ENCODE measurements around the gene APBA2.
"Not testable (repeated sequence)": the region's sequence is repeated elsewhere in the genome, so short reads cannot be mapped to it uniquely, and the experiment has no call there.

Gene APBA2

DNA sequence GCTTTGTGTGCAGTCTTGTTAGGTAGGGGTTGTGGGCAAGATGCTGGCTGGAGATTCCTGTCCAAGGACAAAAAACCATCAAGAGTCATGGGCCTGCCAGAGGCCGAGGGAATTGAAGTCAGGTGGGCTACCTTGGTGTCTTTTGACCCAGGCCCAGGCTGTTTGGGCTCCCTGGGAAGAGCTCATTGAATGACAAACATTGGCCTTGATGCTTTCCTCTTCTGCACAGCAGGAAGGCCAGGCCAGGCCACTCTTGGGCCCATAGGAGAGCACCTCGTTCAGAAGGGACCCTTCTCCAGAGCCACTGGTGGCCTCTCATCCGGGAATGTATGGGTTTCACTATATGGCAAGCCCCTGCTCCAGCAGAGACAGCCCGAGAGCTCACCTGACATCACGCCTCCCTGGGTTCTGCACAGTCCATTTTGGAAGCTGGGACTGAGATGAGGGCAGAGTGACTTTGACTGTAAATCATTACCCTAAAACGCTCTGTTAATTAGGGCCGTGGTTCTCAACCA is 214.8 kb downstream of the APBA2 start:
- DNase-seq (ENCODE audit: low spot score) (peak; percentile 33), ATAC-seq (ENCODE audit: low read depth) (no peak)
- Histone ChIP-seq H3K27ac (ENCODE audit: poor library complexity, severe bottlenecking) (no peak overlapping the region), H3K27me3 (ENCODE audit: insufficient read depth, poor library complexity, severe bottlenecking) (no peaks in the 10 kb centered on the region), H3K9me3 (ENCODE audit: severe bottlenecking) (no peaks in the 10 kb centered on the region), H3K36me3 (ENCODE audit: low read depth) (peaks cover 4% of the 10 kb centered on the region; the same call in 1 of the 2 replicates), H3K4me3 (ENCODE audit: severe bottlenecking) (no peak overlapping the region), H3K4me1 (ENCODE audit: insufficient read depth, poor library complexity, severe bottlenecking) (no peaks in the 10 kb centered on the region)
- TF ChIP-seq, protein P1, sequence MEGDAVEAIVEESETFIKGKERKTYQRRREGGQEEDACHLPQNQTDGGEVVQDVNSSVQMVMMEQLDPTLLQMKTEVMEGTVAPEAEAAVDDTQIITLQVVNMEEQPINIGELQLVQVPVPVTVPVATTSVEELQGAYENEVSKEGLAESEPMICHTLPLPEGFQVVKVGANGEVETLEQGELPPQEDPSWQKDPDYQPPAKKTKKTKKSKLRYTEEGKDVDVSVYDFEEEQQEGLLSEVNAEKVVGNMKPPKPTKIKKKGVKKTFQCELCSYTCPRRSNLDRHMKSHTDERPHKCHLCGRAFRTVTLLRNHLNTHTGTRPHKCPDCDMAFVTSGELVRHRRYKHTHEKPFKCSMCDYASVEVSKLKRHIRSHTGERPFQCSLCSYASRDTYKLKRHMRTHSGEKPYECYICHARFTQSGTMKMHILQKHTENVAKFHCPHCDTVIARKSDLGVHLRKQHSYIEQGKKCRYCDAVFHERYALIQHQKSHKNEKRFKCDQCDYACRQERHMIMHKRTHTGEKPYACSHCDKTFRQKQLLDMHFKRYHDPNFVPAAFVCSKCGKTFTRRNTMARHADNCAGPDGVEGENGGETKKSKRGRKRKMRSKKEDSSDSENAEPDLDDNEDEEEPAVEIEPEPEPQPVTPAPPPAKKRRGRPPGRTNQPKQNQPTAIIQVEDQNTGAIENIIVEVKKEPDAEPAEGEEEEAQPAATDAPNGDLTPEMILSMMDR (IDR thresholded peaks at IDR 0.05; ENCODE audit: poor library complexity, severe bottlenecking) = no peak

DNA sequence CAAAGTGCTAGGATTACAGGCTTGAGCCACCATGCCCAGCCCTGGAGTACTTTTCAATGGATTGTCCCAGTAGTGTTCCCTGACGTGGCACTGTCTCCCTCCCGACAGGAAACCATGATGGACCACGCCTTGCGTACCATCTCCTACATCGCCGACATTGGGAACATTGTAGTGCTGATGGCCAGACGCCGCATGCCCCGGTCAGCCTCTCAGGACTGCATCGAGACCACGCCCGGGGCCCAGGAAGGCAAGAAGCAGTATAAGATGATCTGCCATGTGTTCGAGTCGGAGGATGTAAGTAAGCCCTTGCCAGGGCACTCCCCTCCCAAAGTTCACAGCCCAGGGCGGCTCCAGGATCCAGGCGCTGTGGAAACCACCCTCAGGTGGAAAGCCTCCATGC is 215.7 kb downstream of the APBA2 start:
- ATAC-seq (ENCODE audit: low read depth) (no peak), DNase-seq (ENCODE audit: low spot score) (peak; percentile 70)
- H3K4me3 ChIP-seq (ENCODE audit: severe bottlenecking) = no peak overlapping the region
- no peaks in the 10 kb centered on the region for H3K4me1 ChIP-seq (ENCODE audit: insufficient read depth, poor library complexity, severe bottlenecking)
- TF ChIP-seq, protein P1 (IDR thresholded peaks at IDR 0.05; ENCODE audit: poor library complexity, severe bottlenecking) = no peak
- no peak overlapping the region for H3K27ac ChIP-seq (ENCODE audit: poor library complexity, severe bottlenecking)
- H3K9me3 ChIP-seq (ENCODE audit: severe bottlenecking) = no peaks in the 10 kb centered on the region
- peaks cover 4% of the 10 kb centered on the region; the same call in 1 of the 2 replicates for H3K36me3 ChIP-seq (ENCODE audit: low read depth)
- H3K27me3 ChIP-seq (ENCODE audit: insufficient read depth, poor library complexity, severe bottlenecking) = no peaks in the 10 kb centered on the region

DNA sequence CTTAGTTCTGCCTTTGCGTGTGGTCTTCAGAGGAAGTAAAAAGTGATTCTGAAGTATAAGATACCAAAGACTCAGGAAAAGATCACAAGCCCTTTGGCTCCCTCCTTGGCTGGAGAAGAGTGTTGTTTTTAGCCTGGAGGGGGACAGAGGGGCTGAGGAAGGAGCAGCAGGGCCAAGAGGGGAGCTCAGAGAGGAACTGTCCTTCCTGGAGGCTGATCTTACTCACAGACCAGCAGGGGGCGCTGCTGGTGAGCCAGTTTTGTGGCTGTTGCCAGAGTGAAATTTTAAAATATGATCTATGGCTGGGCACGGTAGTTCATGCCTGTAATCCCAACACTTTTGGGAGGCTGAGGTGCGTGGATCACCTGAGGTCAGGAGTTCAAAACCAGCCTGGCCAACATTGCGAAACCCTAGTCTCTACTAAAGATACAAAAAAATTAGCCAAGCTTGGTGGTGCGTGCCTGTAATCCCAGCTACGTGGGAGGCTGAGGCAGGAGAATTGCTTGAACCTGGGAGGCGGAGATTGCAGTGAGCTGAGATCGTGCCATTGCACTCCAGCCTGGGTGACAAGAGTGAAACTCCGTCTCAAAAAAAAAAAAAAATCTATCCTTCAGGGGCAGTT is 216.5 kb downstream of the APBA2 start:
- DNase-seq (ENCODE audit: low spot score) = peak; percentile 50
- H3K27me3 ChIP-seq (ENCODE audit: insufficient read depth, poor library complexity, severe bottlenecking); H3K27ac ChIP-seq (ENCODE audit: poor library complexity, severe bottlenecking); H3K4me1 ChIP-seq (ENCODE audit: insufficient read depth, poor library complexity, severe bottlenecking); H3K36me3 ChIP-seq (ENCODE audit: low read depth); ATAC-seq (ENCODE audit: low read depth); H3K4me3 ChIP-seq (ENCODE audit: severe bottlenecking); H3K9me3 ChIP-seq (ENCODE audit: severe bottlenecking): not testable (repeated sequence)
- TF ChIP-seq, protein P1 (IDR thresholded peaks at IDR 0.05; ENCODE audit: poor library complexity, severe bottlenecking) = peak; percentile 93

DNA sequence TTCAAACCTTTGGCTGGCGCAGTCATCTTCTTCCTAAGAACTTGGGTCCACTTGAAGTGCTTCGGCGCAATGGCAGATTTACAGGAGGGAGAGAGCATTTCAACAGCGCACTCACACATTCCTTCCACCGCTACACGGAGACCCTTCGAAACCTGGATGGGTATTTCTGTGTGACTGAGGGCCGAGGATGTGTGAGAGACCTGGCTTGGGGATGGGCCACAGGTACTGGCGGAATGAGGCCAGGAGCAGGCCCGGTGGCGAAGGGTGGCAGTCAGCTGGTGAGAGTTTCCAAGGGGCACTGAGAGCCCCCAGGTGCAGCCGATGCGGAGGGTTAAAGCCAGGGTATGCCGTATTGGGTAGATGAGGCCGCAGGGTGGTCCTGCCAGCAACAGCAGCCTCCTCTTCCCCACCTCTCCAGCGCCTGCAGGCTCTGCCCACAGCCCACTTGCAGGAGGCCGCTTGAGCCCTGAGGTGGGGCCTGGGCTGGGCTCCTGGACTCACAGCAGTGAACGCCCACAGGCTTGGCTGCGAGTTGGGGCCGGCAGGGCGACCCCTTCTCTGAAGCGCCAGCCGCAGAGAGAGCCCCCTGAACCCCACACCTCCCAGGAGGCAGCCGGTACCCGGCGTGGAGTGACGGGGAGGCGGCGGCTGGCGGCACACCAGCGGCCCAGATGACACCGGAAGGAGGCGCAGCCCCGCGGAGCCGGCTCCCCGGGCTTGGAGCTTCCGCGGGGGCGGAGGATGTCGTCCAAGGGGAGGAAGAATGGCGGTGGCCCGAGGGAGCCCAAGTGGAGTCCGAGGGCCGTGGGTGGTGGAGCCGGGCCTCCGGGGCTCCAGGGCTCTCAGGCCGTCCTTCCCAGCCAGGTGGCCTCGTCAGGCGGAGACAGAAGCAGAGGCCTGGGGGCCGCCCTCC is 217.4 kb downstream of the APBA2 start:
- ATAC-seq (ENCODE audit: low read depth) = peak; percentile 2; the same call in 2 of the 3 replicates
- Histone ChIP-seq H3K36me3 (ENCODE audit: low read depth) (peaks cover 4% of the 10 kb centered on the region; the same call in 1 of the 2 replicates), H3K4me3 (ENCODE audit: severe bottlenecking) (no peak overlapping the region), H3K27ac (ENCODE audit: poor library complexity, severe bottlenecking) (no peak overlapping the region), H3K27me3 (ENCODE audit: insufficient read depth, poor library complexity, severe bottlenecking) (no peaks in the 10 kb centered on the region), H3K9me3 (ENCODE audit: severe bottlenecking) (no peaks in the 10 kb centered on the region), H3K4me1 (ENCODE audit: insufficient read depth, poor library complexity, severe bottlenecking) (no peaks in the 10 kb centered on the region)
- TF ChIP-seq, protein P1 (IDR thresholded peaks at IDR 0.05; ENCODE audit: poor library complexity, severe bottlenecking) = no peak
- DNase-seq (ENCODE audit: low spot score) = peak; percentile 78
